HepG2 (cell line): ENCODE data around the gene NKD2. TPM values are rescaled to one million over a fixed set of nuclear protein-coding genes. Genes with fewer than 3 reads are reported as not detected.
"Not testable (repeated sequence)": the region's sequence is repeated elsewhere in the genome, so short reads cannot be mapped to it uniquely, and the experiment has no call there.

Source experiments
- ATAC-seq: fragments of 200-7000 bp; cut with Tn5 transposase; 3 replicates; pipeline ENCODE4 v1.9.1; 2020; ENCODE audit warnings: mild to moderate bottlenecking, moderate library complexity
- BruUV-seq: library from RNA; stranded (reverse); fragments of 400-500 nt; replicated peaks from 2 replicates; lab custom pipeline; 2021; lab: Mats Ljungman, UMichigan
- CTCF ChIA-PET: fragments of 300-600 bp; formaldehyde crosslinking; extraction: SDS; loops from one replicate; lab custom pipeline; 2021; ENCODE audit warnings: low total read pairs, inconsistent platforms, low intra/inter-chr PET ratio; lab: Yijun Ruan, JAX
- POLR2A ChIA-PET: fragments of 350-600 bp; sonication (Branson Sonifier 250); formaldehyde crosslinking; loops from one replicate; lab custom pipeline; 2020; ENCODE audit warnings: antibody characterized with exemption, inconsistent platforms; lab: Yijun Ruan, JAX
- DNase-seq: peaks from one replicate; pipeline ENCODE4 v3.0.0-alpha.2; 2015; ENCODE audit warnings: low spot score
- FAIRE-seq: peaks from 3 replicates; lab custom pipeline; 2011; peaks lifted over from hg19 to GRCh38; lab: Jason Lieb, UNC
- H2AFZ ChIP-seq: one replicate; pipeline ENCODE4 v1.6.1; 2011; ENCODE audit warnings: low read length, inconsistent platforms
- H3K27ac ChIP-seq: fragments of 300-600 bp; 3 replicates; pipeline ENCODE4 v1.8.0; 2011; ENCODE audit warnings: mixed run types, mild to moderate bottlenecking, mixed read lengths, low read length, inconsistent platforms; ENCODE audit not compliant: insufficient read depth; ENCODE audit errors: extremely low read length
- H3K27me3 ChIP-seq, 2 experiments: fragments of 200-600 bp in 1 of 2; 2 replicates in 1 of 2; 3 replicates in 1 of 2; pipeline versions ENCODE4 v1.6.0 to v1.8.0; 2011; ENCODE audit warnings: low read length in 2 of 2, mild to moderate bottlenecking in 2 of 2, moderate library complexity in 2 of 2, inconsistent platforms in 1 of 2; ENCODE audit not compliant: insufficient read depth in 2 of 2, control insufficient read depth in 1 of 2
- H3K36me3 ChIP-seq, 2 experiments: fragments of 200-600 bp in 1 of 2; replicated peaks in 1 of 2; 2 replicates in 1 of 2; 3 replicates in 1 of 2; pipeline versions ENCODE4 v1.5.1 to v1.8.0; 2011; ENCODE audit warnings: low read length in 2 of 2, inconsistent platforms in 1 of 2; ENCODE audit not compliant: insufficient read depth in 2 of 2, control insufficient read depth in 1 of 2
- H3K4me1 ChIP-seq: 2 replicates; pipeline ENCODE4 v1.5.1; 2012; ENCODE audit warnings: low read length, inconsistent platforms; ENCODE audit not compliant: insufficient read depth
- H3K4me2 ChIP-seq: 2 replicates; pipeline ENCODE4 v1.6.0; 2011; ENCODE audit warnings: low read depth, low read length, inconsistent platforms
- H3K4me3 ChIP-seq, 3 experiments: fragments of 200-600 bp in 1 of 3; sonication (generic), shearing (Covaris generic) in 1 of 3; replicated peaks in 1 of 3; 2 replicates each; pipeline ENCODE4 v1.5.1; 2011 to 2016; ENCODE audit warnings: low read length in 3 of 3, inconsistent platforms in 2 of 3, low read depth in 2 of 3, mild to moderate bottlenecking in 2 of 3, control low read depth in 1 of 3, mixed read lengths in 1 of 3; ENCODE audit not compliant: insufficient read depth in 1 of 3
- H3K79me2 ChIP-seq: one replicate; pipeline ENCODE4 v1.6.1; 2011; ENCODE audit warnings: low read length, inconsistent platforms; ENCODE audit not compliant: insufficient read depth
- H3K9ac ChIP-seq: 2 replicates; pipeline ENCODE4 v1.6.0; 2011; ENCODE audit warnings: mild to moderate bottlenecking, low read depth, low read length, inconsistent platforms; ENCODE audit not compliant: insufficient read depth
- H3K9me3 ChIP-seq: 2 replicates; pipeline ENCODE4 v1.5.1; 2012; ENCODE audit warnings: mild to moderate bottlenecking, low read length
- H4K20me1 ChIP-seq: 2 replicates; pipeline ENCODE4 v1.6.0; 2011; ENCODE audit warnings: inconsistent platforms, mild to moderate bottlenecking, low read length, moderate library complexity; ENCODE audit not compliant: insufficient read depth
- EZH2 ChIP-seq: conservative IDR thresholded peaks from 2 replicates; pipeline ENCODE4 v1.6.1; 2012; ENCODE audit warnings: mild to moderate bottlenecking, low read depth, low read length, moderate library complexity
- HOXA9 ChIP-seq: sonication (generic); formaldehyde crosslinking; IDR thresholded peaks from 2 replicates; pipeline ENCODE4 v1.8.1; 2022; ENCODE audit warnings: missing genetic modification reagents, mild to moderate bottlenecking, moderate library complexity, borderline replicate concordance
- SIX1 ChIP-seq: sonication (generic); formaldehyde crosslinking; IDR thresholded peaks from 2 replicates; pipeline ENCODE4 v1.4.0; 2020; ENCODE audit warnings: missing genetic modification reagents, borderline replicate concordance
- SRSF1 ChIP-seq: fragments of 200-400 bp; formaldehyde crosslinking; optimal IDR thresholded peaks from 2 replicates; pipeline ENCODE3; 2017; ENCODE audit warnings: mild to moderate bottlenecking, low read depth, low read length, moderate library complexity
- ZNF570 ChIP-seq: sonication (generic); formaldehyde crosslinking; IDR thresholded peaks from 2 replicates; pipeline ENCODE4 v1.4.0; 2020; ENCODE audit warnings: mild to moderate bottlenecking, missing genetic modification reagents, borderline replicate concordance
- WGBS: methylation state at CpG from one replicate; pipeline ENCODE4 v1.1.6; 2017; ENCODE audit warnings: low lambda C conversion rate; 5-methylcytosine and 5-hydroxymethylcytosine counted together
- in situ Hi-C: cut with HindIII; loops from 2 replicates; pipeline ENCODE4 v1.10.0; 2017; ENCODE audit warnings: low pct_unique_long_range_greater_than_20kb; ENCODE audit not compliant: extremely low pct_ligation_motif_present
- intact Hi-C: fragments of 100-400 bp; cut with micrococcal nuclease; formaldehyde crosslinking; loops from one replicate; pipeline ENCODE4 v1.10.0; 2022; ENCODE audit not compliant: unreplicated experiment
- polyA plus RNA-seq, 8 experiments: library from polyadenylated mRNA; depleted of rRNA in 3 of 8; stranded (reverse) in 7 of 8; unstranded in 1 of 8; fragments of >200 nt; fragmentation: Illumina TruSeq in 4 of 8; extraction: Trizol in 4 of 8; gene quantifications; 2 replicates each; pipeline versions ENCODE4 v1.2.1 to v1.2.3, GENCODE V29; 2011 to 2016; ENCODE audit warnings: low read depth in 4 of 8, missing spikeins in 1 of 8, mixed read lengths in 1 of 8; ENCODE audit not compliant: insufficient read depth in 1 of 8
- total RNA-seq, 5 experiments: library from RNA; depleted of rRNA; stranded (reverse); fragments of >200 nt; fragmentation: Illumina TruSeq; extraction: Trizol; gene quantifications; 2 replicates each; pipeline ENCODE4 v1.2.3, GENCODE V29; 2016; ENCODE audit warnings: low read depth in 1 of 5

NKD2 gene
- total and polyA plus RNA-seq, 2 of the 13 experiments (the other 11 are each of a cell fraction or from before 2014, with no cell fraction given), result 0.53 to 0.82 TPM

DNA sequence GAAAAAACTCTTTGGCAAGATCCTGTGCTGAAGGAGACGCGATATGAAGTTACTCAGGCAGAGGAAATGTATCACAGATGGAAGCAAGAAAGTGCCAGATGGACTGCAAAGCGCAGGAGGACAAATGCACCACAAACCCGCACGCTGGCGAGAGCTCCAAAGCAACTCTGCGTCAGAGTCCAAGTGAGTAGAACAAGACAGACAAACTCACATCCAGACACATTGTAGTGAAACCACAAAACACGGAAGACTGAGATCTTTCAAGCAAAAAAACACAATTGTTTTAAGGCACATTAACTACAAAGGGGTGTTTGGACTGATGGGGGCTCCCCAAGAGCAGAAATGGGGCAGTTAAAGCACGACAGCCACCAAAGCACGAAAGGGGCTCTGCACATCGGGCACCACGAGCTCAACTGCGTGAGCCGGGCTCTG is 39.2 kb upstream of the NKD2 start (continued):
- TF ChIP-seq SRSF1 (no peak), HOXA9 (CRISPR knock-in tag) (no peak), EZH2 (no peak), SIX1 (CRISPR knock-in tag) (no peak)
- TF ChIP-seq, all 625 proteins: peak for 0

DNA sequence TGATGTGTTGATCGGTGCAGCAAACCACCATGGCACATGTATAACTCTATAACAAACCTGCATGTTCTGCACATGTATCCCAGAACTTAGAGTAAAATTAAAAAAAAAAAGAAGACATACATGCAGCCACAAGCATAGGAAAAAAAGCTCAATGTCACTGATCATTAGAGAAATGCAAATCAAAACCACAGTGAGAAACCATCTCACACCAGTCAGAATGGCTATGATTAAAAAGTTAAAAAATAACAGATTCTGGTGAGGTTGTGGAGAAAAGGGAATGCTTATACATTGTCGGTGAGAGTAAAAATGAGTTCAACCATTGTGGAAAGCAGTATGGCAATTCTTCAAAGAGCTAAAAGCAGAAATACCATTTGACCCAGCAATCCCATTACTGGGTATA is 36.0 kb upstream of the NKD2 start:
- H3K36me3 ChIP-seq, H3K4me1 ChIP-seq, in situ Hi-C loops, H3K9ac ChIP-seq, H3K9me3 ChIP-seq, H3K79me2 ChIP-seq, intact Hi-C loops, ATAC-seq, DNase-seq, H2AFZ ChIP-seq, H3K4me3 ChIP-seq, H3K27ac ChIP-seq, H3K4me2 ChIP-seq, POLR2A ChIA-PET, H4K20me1 ChIP-seq, BruUV-seq, CTCF ChIA-PET, FAIRE-seq: not testable (repeated sequence)
- whole genome bisulfite sequencing, result 3% methylated on average over 2 of the region's 2 CpGs
- peaks cover 1 to 40% of the 10 kb centered on the region in 2 experiments; a peak in 4 of 5 replicates for H3K27me3 ChIP-seq

DNA sequence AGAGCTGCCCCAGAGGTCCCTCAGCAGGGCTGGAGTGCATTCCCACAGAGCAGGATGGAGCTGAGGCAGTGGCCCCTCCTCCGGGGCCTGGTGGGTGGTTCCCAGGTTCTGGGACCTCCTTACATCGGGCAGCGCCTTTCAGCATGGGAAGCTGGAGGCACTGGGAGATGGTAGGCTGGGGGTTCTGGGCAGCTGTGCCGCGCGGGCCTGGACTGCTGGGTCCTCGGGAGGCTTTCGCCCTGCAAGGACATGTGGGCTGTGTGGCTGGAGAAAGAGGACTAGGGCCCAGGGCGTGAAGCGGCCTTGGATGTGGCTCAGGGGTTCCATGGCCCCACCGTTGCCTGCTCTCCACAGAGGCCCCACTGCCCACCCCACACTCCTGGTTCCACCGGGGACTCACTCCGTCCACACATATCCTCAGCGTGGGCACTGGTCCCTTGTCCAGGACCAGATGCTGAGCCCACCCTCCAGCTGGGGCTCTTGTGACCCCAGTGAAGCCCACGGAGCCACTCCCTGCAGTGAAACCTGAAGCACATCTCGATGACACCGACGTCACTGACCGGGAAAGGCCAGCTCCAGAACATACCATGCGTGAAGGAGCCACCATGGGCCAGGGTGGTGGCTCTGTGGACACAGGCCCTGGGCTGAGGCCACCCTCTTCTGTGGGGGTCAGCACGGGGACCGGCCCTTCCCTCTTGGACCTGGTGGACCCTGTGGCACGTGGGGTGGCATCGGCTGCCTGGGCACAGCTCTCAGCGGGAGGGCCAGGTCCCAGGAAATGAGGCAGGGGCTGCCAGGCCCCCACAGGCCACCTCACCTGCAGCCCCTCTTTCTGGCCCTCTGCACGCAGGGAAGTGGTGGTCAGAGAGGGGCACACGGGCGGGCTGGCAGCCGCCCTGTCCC is 31.5 kb upstream of the NKD2 start:
- no TSS peak for BruUV-seq

More for the DNA sequence above, 31.5 kb upstream of the NKD2 start:
- DNase-seq (no peak), ATAC-seq (no peak), FAIRE-seq (no peak)
- no peak for TF ChIP-seq ZNF570 (CRISPR knock-in tag)
- intact Hi-C loops, result no loop called here
- Histone ChIP-seq H3K4me3 (no peak overlapping the region), H2AFZ (no peak overlapping the region), H3K9me3 (no peaks in the 10 kb centered on the region), H3K27me3 (peaks cover 9 to 41% of the 10 kb centered on the region in 2 experiments; a peak in 4 of 5 replicates), H4K20me1 (no peaks in the 10 kb centered on the region), H3K27ac (no peak overlapping the region), H3K79me2 (no peaks in the 10 kb centered on the region), H3K36me3 (no peaks in the 10 kb centered on the region), H3K9ac (no peak overlapping the region), H3K4me1 (peaks cover 20% of the 10 kb centered on the region), H3K4me2 (no peak overlapping the region)
- CTCF ChIA-PET, result no interaction called here
- in situ Hi-C loops, result no loop called here
- WGBS, result 37% methylated on average over 9 of the region's 29 CpGs
- POLR2A ChIA-PET, result no interaction called here
